Endometrial microvascular endothelial cells (primary cell): ENCODE results near the gene TUT4. TPM values are rescaled to one million over a fixed set of nuclear protein-coding genes. Genes with fewer than 3 reads are reported as not detected.

Experiments used
- total RNA-seq: library from RNA; depleted of rRNA; stranded (reverse); fragments of >200 nt; gene quantifications from one replicate; pipeline ENCODE4 v1.2.3, GENCODE V29; 2015; ENCODE audit errors: inconsistent ontology term

TUT4 gene
- total RNA-seq, 1 donor from 2014 or later, result 33.1 TPM

Other genes starting within 250 kb of the TUT4 start
- gene CC2D1B, start 186.9 kb downstream of the TUT4 start, total RNA-seq, result 21.8 TPM
- gene ORC1, start 148.7 kb downstream of the TUT4 start, total RNA-seq, result 14.8 TPM
- gene PRPF38A, start 148.5 kb downstream of the TUT4 start, total RNA-seq, result 24.1 TPM
- 35.3 TPM for gene GPX7, start 49.3 kb upstream of the TUT4 start, total RNA-seq
- not detected for gene SHISAL2A, start 80.1 kb upstream of the TUT4 start, total RNA-seq
- gene COA7, start 145.3 kb upstream of the TUT4 start, total RNA-seq, result 19.4 TPM
- 39.9 TPM for gene ZYG11B, start 173.4 kb upstream of the TUT4 start, total RNA-seq